ENCODE measurements around the gene SNTG2. TPM values are rescaled to one million over a fixed set of nuclear protein-coding genes. Genes with fewer than 3 reads are reported as not detected.

SNTG2 gene
- total and polyA plus RNA-seq, 10 of the 15 experiments (the other 5 are each of a cell fraction or from before 2014, with no cell fraction given): not detected

- TF ChIP-seq ZBED1 (IDR thresholded peaks at IDR 0.05; ENCODE audit: borderline replicate concordance) (no peak), E4F1 (IDR thresholded peaks at IDR 0.05; ENCODE audit: borderline replicate concordance, partially characterized antibody) (no peak), SUZ12 (IDR thresholded peaks at IDR 0.05; ENCODE audit: unreplicated experiment) (no peak), TARDBP (IDR thresholded peaks at IDR 0.05; ENCODE audit: borderline replicate concordance) (no peak), CEBPB (IDR thresholded peaks at IDR 0.05; ENCODE audit: borderline replicate concordance in 1 of 2, low read depth in 2 of 2, low read length in 2 of 2) (no peak), FOXK2 (IDR thresholded peaks at IDR 0.05) (no peak), SP1 (IDR thresholded peaks at IDR 0.05; ENCODE audit: low read depth, low read length) (no peak), EZH2 (IDR thresholded peaks at IDR 0.05; ENCODE audit: borderline replicate concordance, control insufficient read depth, low read depth, low read length) (no peak)
Observed at GRCh38 chr2:953975-954686, 3.5 kb downstream of the SNTG2 start (continued).

GRCh38 chr2:954687-955000 is 4.0 kb downstream of the SNTG2 start:
- no peak overlapping the region for H3K9ac ChIP-seq (ENCODE audit: control insufficient read depth, insufficient read depth, low read length)
- H3K4me3 ChIP-seq: no peak overlapping the region
- ChIA-PET POLR2A (interaction anchor here (0.6 kb wide), 1 partner anchor 1377 kb away, joined by 5 read pairs; no protein-coding TSS in a partner anchor), SMC1A (ENCODE audit: uncharacterized antibody, unreplicated experiment) (interaction anchor here (1.0 kb wide), 1 partner anchor 9 kb away, joined by 3 read pairs; no protein-coding TSS in a partner anchor), CTCF (no interaction called here), RAD21 (ENCODE audit: unreplicated experiment) (no interaction called here)
- no peaks in the 10 kb centered on the region for H3K36me3 ChIP-seq (ENCODE audit: control insufficient read depth in 2 of 2, insufficient read depth in 2 of 2, low read length in 1 of 2)
- no peak for DNase-seq (ENCODE audit: low read depth, low spot score)
- TF ChIP-seq EGR1 (IDR thresholded peaks at IDR 0.05; ENCODE audit: borderline replicate concordance in 1 of 2, low read depth in 2 of 2, low read length in 2 of 2): no peak
- no peak for TF ChIP-seq BRCA1 (IDR thresholded peaks at IDR 0.05; ENCODE audit: low read depth, low read length)
- no peak for TF ChIP-seq POLR2AphosphoS2 (IDR thresholded peaks at IDR 0.05; ENCODE audit: low read depth, low read length)
- TF ChIP-seq TCF7 (IDR thresholded peaks at IDR 0.05; ENCODE audit: borderline replicate concordance): no peak
- H3K27me3 ChIP-seq (replicated peaks in 1 of 2; ENCODE audit: control insufficient read depth in 2 of 2, insufficient read depth in 2 of 2, low read length in 1 of 2): no peaks in the 10 kb centered on the region
- WGBS (ENCODE audit: insufficient coverage, insufficient replicate concordance, low lambda C conversion rate, missing lambda C conversion rate): 42% methylated on average over 1 of the region's 1 CpG
- H3K27ac ChIP-seq (ENCODE audit: control insufficient read depth, insufficient read depth): no peak overlapping the region
- no peak overlapping the region for H3K4me2 ChIP-seq (ENCODE audit: control insufficient read depth, insufficient read depth)
- no peak overlapping the region for H2AFZ ChIP-seq (ENCODE audit: control insufficient read depth, low read depth, low read length)
- ATAC-seq: no peak
- intact Hi-C loops (cut with micrococcal nuclease; ENCODE audit: unreplicated experiment) (no loop called here), in situ Hi-C loops (cut with MboI) (no loop called here)
- BruUV-seq (replicated peaks): no TSS peak
- no peak for FAIRE-seq
- no peaks in the 10 kb centered on the region for H3K4me1 ChIP-seq (ENCODE audit: control insufficient read depth, insufficient read depth, low read length)
- no peaks in the 10 kb centered on the region for H4K20me1 ChIP-seq (ENCODE audit: control insufficient read depth, insufficient read depth)
- H3K9me3 ChIP-seq (replicated peaks; ENCODE audit: control insufficient read depth, insufficient read depth, low read length): no peaks in the 10 kb centered on the region
- no peaks in the 10 kb centered on the region for H3K79me2 ChIP-seq (ENCODE audit: control insufficient read depth, insufficient read depth, low read length)
